HG03108 (cell line): ENCODE results near the gene MRLN.
"Not testable (repeated sequence)": the region's sequence is repeated elsewhere in the genome, so short reads cannot be mapped to it uniquely, and the experiment has no call there.

Experiments
- ATAC-seq: cut with Tn5 transposase; IDR thresholded peaks from one replicate; pipeline ENCODE4 v1.9.1; 2021; ENCODE audit warnings: moderate library complexity; ENCODE audit not compliant: unreplicated experiment

The MRLN gene

GRCh38 chr10:59753267-59753666 lies at the start of gene MRLN:
Gene MRLN, minus strand, starts transcription at chr10:59753455.
- no peak for ATAC-seq

- no peak for ATAC-seq
These were observed 47.9 kb upstream of the MRLN start for GRCh38 chr10:59801171-59801570.

- no peak for ATAC-seq
These were observed 46.2 kb upstream of the MRLN start for GRCh38 chr10:59799421-59799820.

GRCh38 chr10:59793919-59794318 lies 40.7 kb upstream of the MRLN start:
- no peak for ATAC-seq

- ATAC-seq, result no peak
These were observed 39.6 kb upstream of the MRLN start for GRCh38 chr10:59792812-59793211.

GRCh38 chr10:59791601-59792000 lies 38.3 kb upstream of the MRLN start:
- no peak for ATAC-seq

- ATAC-seq, result not testable (repeated sequence)
These were observed 36.8 kb upstream of the MRLN start for GRCh38 chr10:59790080-59790479.

- ATAC-seq, result not testable (repeated sequence)
These were observed 35.7 kb upstream of the MRLN start for GRCh38 chr10:59788914-59789313.

- ATAC-seq, result not testable (repeated sequence)
These were observed 33.8 kb upstream of the MRLN start for GRCh38 chr10:59787032-59787431.

- not testable (repeated sequence) for ATAC-seq
These were observed 32.2 kb upstream of the MRLN start for GRCh38 chr10:59785476-59785875.

- no peak for ATAC-seq
These were observed 28.3 kb upstream of the MRLN start for GRCh38 chr10:59781511-59781910.

- ATAC-seq, result no peak
These were observed 26.7 kb upstream of the MRLN start for GRCh38 chr10:59779756-59780533.

- no peak for ATAC-seq
These were observed 21.2 kb upstream of the MRLN start for GRCh38 chr10:59774451-59774850.

GRCh38 chr10:59773088-59773487 lies 19.8 kb upstream of the MRLN start:
- no peak for ATAC-seq

- ATAC-seq, result no peak
These were observed 18.0 kb upstream of the MRLN start for GRCh38 chr10:59771162-59771807.

- no peak for ATAC-seq
These were observed 17.4 kb upstream of the MRLN start for GRCh38 chr10:59770689-59771088.

- no peak for ATAC-seq
These were observed 9.2 kb upstream of the MRLN start for GRCh38 chr10:59762505-59762904.

- no peak for ATAC-seq
These were observed 4.7 kb upstream of the MRLN start for GRCh38 chr10:59757966-59758365.

GRCh38 chr10:59754951-59755350 lies 1.7 kb upstream of the MRLN start:
- no peak for ATAC-seq

GRCh38 chr10:59752278-59752940 lies 846 bp downstream of the MRLN start:
- ATAC-seq, result no peak

GRCh38 chr10:59750155-59750945 lies 2.9 kb downstream of the MRLN start:
- ATAC-seq, result no peak
